Bronchial epithelial cell (primary cell): ENCODE data around the gene THEM5. TPM values are rescaled to one million over a fixed set of nuclear protein-coding genes. Genes with fewer than 3 reads are reported as not detected.
A peak's percentile ranks its signal among the peaks of the same experiment; 100 is the strongest.

Experiments used
- DNase-seq: peaks from one replicate; pipeline ENCODE4 v3.0.0-alpha.2; 2010; ENCODE audit warnings: low read depth
- FAIRE-seq: peaks from 2 replicates; lab custom pipeline; 2011; peaks lifted over from hg19 to GRCh38; lab: Jason Lieb, UNC
- H3K27me3 ChIP-seq: 2 replicates; pipeline ENCODE4 v1.5.1; 2011; ENCODE audit warnings: low read length; ENCODE audit not compliant: control insufficient read depth, insufficient read depth
- H3K36me3 ChIP-seq: 2 replicates; pipeline ENCODE4 v1.5.1; 2011; ENCODE audit warnings: low read length; ENCODE audit not compliant: control insufficient read depth, insufficient read depth
- H3K4me3 ChIP-seq: 2 replicates; pipeline ENCODE4 v1.5.1; 2011; ENCODE audit warnings: mild to moderate bottlenecking, low read depth, low read length, control low read depth
- total RNA-seq: library from RNA; depleted of rRNA; stranded (reverse); fragments of >200 nt; gene quantifications from 2 replicates; pipeline ENCODE4 v1.2.1, GENCODE V29; 2014
- TF ChIP-seq, protein P1 (sequence below): IDR thresholded peaks from 2 replicates; pipeline ENCODE4 v1.5.1; 2011; ENCODE audit warnings: mild to moderate bottlenecking, moderate library complexity, low read length, control low read depth, inconsistent platforms; ENCODE audit not compliant: insufficient read depth, severe bottlenecking

Gene THEM5
- total RNA-seq, 1 donor from 2014 or later = not detected

DNA sequence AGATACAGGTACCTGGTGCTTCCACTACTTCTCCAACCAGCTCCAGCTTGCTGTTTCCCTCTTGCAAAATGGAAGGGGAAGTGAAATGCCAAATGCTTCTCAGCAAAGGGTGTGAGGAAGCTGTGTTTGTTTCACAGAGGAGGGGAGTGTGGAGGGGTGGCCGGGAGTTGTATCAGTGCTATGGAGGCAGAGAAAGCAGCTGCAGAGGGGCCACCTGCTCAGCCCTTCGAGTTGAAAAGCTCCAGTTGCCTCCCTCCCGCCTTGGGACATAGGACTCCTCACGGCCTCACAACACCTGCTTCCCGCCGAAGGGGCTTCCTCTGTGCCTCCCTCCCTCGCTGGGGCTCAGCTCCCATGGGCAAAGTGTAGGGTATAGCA is 36.2 kb downstream of the THEM5 start:
- Histone ChIP-seq H3K27me3 (peaks cover 3% of the 10 kb centered on the region), H3K4me3 (no peak overlapping the region), H3K36me3 (no peaks in the 10 kb centered on the region)
- FAIRE-seq (no peak), DNase-seq (no peak)
- TF ChIP-seq, protein P1, sequence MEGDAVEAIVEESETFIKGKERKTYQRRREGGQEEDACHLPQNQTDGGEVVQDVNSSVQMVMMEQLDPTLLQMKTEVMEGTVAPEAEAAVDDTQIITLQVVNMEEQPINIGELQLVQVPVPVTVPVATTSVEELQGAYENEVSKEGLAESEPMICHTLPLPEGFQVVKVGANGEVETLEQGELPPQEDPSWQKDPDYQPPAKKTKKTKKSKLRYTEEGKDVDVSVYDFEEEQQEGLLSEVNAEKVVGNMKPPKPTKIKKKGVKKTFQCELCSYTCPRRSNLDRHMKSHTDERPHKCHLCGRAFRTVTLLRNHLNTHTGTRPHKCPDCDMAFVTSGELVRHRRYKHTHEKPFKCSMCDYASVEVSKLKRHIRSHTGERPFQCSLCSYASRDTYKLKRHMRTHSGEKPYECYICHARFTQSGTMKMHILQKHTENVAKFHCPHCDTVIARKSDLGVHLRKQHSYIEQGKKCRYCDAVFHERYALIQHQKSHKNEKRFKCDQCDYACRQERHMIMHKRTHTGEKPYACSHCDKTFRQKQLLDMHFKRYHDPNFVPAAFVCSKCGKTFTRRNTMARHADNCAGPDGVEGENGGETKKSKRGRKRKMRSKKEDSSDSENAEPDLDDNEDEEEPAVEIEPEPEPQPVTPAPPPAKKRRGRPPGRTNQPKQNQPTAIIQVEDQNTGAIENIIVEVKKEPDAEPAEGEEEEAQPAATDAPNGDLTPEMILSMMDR = no peak

GRCh38 chr1:151816548-151817352 is 36.8 kb downstream of the THEM5 start:
- Histone ChIP-seq H3K27me3 (peaks cover 3% of the 10 kb centered on the region), H3K4me3 (no peak overlapping the region), H3K36me3 (no peaks in the 10 kb centered on the region)
- DNase-seq (peak; percentile 47), FAIRE-seq (peak; percentile 40)
- TF ChIP-seq, protein P1 = no peak

GRCh38 chr1:151815716-151816327 is 37.7 kb downstream of the THEM5 start:
- Histone ChIP-seq H3K4me3 (no peak overlapping the region), H3K36me3 (no peaks in the 10 kb centered on the region), H3K27me3 (peaks cover 3% of the 10 kb centered on the region)
- TF ChIP-seq, protein P1 = no peak
- DNase-seq = no peak
- FAIRE-seq = no peak

GRCh38 chr1:151814971-151815545 is 38.5 kb downstream of the THEM5 start:
- H3K27me3 ChIP-seq = peaks cover 3% of the 10 kb centered on the region
- DNase-seq = no peak
- TF ChIP-seq, protein P1 = no peak
- FAIRE-seq = no peak
- no peak overlapping the region for H3K4me3 ChIP-seq
- no peaks in the 10 kb centered on the region for H3K36me3 ChIP-seq

- H3K36me3 ChIP-seq = no peaks in the 10 kb centered on the region
- FAIRE-seq (no peak), DNase-seq (no peak)
- no peak overlapping the region for H3K4me3 ChIP-seq
- peaks cover 3% of the 10 kb centered on the region for H3K27me3 ChIP-seq
- TF ChIP-seq, protein P1 = no peak
Measured at GRCh38 chr1:151814426-151814825, 39.1 kb downstream of the THEM5 start.
